Stimulated activated CD4-positive, alpha-beta T cell treated with anti-CD3 and anti-CD28 coated beads, Interleukin-4, amount 100 ng/mL, for 4 hours (primary cell): ENCODE results near the gene ZFPM1.

Source experiments
- DNase-seq, 2 experiments: peaks; one replicate each; pipeline ENCODE4 v3.0.0-alpha.2; 2020

ZFPM1 gene

GRCh38 chr16:88435437-88436355 is 17.4 kb upstream of the ZFPM1 start:
- no peak for DNase-seq

GRCh38 chr16:88436796-88437195 is 16.3 kb upstream of the ZFPM1 start:
- DNase-seq, result no peak

- DNase-seq, result peak; percentile 64 to 71
Observed at GRCh38 chr16:88437367-88437964, 15.6 kb upstream of the ZFPM1 start.

DNA sequence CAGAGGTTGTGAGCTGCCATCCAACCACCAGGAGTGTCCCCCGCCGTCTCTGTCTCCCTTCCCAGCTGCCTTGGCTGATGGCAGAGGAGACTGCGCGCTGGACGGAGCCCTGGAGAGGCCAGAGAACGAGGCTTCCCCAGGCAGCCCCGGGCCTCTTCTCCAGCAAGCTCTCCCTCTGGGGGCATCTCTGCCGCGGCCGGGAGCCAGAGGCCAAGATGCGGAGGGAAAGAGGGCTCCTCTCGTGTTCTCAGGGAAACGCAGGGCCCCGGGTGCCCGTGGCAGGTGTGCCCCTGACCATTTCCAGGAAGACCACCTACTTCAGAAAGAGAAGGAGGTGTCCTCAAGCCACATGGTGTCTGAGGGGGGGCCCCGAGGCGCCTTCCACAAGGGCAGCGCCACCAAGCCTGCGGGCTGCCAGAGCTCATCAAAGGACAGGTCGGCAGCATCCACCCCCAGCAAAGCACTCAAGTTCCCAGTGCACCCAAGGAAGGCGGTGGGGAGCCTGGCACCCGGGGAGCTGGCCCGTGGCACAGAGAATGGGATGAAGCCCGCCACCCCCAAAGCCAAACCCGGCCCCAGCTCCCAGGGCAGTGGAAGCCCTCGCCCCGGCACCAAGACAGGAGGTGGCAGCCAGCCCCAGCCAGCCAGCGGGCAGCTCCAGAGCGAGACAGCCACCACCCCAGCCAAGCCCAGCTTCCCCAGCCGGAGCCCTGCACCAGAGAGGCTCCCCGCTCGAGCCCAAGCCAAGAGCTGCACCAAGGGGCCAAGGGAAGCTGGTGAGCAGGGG is 14.8 kb upstream of the ZFPM1 start:
- DNase-seq, result no peak

DNA sequence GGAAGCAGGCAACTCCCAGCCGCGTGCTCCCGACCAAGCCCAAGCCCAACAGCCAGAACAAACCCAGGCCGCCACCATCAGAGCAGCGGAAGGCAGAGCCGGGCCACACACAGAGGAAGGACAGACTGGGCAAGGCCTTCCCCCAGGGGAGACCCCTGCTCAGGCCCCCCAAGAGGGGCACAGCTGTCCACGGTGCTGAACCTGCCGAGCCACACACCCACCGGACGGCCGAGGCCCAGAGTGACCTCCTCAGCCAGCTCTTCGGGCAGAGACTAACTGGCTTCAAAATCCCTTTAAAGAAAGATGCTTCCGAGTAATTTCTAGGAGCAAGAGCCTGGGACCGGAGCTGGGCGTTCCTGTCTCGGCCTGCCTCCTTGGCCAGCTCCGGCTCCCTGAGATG is 14.1 kb upstream of the ZFPM1 start:
- DNase-seq, result no peak

DNA sequence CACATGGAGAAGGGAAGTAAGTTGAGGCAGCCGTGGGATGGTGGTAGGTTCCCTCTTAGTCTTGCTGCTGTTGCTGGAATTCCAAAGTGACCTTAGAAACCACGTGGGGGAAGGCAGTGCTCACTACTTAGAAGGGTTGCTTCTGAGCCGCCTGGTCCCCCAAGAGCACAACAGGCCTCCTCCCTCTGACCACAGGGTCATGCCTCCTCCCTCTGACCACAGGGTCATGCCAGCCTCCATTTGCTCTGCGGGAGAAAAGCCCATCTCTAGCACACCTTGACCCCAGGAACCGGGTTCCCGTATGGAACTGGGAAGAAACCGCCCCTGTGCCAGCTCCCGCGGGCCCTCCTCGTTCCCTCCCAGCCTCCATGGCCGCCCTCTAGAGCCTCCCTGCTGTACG is 13.4 kb upstream of the ZFPM1 start:
- no peak for DNase-seq

DNA sequence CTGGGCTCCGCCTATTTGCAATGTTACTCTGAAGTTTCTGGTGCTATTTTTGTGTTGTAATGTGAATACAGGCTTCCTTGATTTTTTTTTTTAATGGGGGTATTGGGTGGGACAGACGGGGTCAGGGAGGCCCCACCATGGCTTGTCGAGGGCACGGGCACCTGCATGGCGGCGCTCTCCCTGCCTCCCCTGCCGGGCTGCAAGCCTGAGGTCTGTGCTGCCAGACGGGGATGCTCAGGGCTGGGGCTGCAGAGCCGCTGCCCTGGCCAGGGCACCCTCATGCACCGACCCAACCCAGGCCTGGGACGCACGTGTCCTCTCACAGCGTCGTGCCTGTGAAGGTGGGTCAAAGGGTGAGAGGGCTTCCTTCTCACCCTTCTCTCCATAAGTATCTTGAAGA is 13.0 kb upstream of the ZFPM1 start:
- DNase-seq, result no peak

DNA sequence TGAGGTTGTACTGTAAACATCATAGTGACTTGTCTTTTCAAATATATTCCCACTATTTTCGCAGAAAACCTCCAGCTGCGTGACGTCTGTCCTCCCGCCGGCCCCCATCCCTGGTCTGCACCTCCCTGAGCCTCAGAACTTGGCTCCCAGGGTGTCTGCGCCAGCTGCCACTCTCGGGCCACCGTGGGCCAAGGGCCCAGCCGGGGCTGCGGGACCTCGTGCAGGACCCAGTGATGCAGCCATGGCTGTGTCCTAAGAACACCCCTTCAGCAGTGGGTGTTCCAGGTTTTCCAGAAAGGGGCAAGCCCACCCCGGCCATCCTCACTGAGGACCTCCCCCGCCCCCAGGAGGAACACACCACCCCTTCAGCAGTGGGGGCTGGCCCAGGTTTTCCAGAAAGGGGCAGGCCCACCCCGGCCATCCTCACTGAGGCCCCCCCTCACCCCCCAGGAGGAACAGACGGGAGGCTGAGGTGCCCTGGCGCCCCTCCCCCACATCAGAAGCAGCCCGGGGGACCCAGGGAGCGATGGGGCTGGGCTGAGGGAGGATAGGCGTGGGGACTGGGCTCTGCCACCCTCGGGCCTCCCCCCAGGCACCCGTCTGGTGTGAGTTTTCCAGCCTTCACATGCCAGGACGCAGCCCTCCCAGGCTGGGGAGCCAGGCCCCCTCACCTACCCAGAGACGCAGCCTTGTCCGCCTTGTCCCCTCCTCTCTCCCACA is 12.2 kb upstream of the ZFPM1 start:
- DNase-seq, result no peak

DNA sequence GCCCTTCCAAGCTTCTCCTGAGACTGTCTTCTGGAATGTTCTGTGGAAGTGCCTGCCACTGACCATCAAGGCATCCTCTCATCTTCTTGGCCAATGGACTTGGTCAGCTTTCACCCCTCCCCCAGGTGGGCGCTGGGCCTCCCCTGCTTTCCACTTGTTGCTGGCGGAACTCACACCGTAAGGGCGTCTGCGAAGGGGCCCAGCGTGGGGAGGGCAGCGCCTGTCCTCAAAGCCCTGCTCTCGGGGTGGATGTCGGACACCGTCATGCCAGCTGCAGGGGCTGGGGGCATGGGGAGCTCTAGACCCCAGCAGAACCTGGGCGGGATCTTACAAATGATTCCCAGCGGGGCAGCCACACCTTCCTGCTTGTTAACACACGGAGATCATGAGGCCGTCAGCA is 11.6 kb upstream of the ZFPM1 start:
- no peak for DNase-seq

DNA sequence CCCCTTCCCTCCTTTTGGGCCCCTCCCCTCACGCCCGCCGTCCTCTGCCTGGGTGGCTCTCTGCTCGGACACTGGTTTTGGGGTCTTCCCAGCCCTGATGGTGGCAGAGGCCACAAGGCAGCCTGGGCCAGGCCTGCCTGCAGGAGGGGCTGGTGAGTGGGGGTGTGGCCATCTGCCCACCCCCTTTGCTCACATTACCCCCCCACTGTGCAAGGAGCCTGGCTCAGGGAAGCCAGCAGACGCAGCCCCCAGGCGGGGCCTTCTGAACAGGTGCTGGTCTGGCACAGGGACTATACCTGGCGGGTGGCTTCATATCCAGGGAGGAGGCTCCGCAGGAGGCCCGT is 10.7 kb upstream of the ZFPM1 start:
- no peak for DNase-seq

- DNase-seq, result peak; percentile 66 to 83
Observed at GRCh38 chr16:88442727-88443576, 10.1 kb upstream of the ZFPM1 start.

DNA sequence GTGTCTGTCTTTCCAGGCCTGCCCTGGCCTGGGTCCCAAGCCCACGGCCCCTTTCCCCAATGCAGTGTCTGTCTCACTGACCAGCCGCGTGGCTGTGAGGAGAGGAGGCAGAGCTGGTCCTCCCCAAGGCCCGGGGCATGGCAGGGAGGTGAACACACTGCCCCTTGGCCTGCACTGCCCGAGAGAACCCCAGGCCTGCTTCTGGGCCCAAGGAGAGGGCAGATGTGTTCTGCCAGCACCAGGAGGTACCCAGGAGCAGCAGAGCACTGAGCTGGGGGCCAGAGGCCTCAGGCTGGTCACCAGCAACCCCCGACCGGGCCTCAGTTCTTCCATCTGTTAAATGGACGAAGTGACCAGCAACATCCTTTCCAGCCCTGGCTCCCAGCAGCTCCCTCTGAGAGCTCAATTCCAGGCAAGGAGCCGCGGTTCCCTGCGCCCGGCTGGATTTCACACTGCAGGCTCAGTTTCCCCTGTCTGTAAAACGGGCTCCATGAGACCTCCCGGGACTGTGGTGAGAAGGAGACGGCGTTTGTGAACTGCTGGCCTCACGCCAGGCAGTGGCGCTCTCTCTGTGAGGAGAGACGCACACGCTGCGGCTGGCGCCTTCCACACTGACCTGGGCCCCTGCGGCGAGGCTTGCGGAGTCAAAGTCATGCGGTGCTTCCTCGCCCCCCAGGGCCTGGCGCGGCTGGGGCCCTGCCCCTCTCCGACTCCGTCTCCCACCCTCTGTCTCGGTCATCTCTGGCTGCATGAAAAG is 8.1 kb upstream of the ZFPM1 start:
- DNase-seq, result no peak

- no peak for DNase-seq
Observed at GRCh38 chr16:88445583-88445960, 7.5 kb upstream of the ZFPM1 start.

- DNase-seq, result no peak
Observed at GRCh38 chr16:88446061-88446460, 7.0 kb upstream of the ZFPM1 start.

GRCh38 chr16:88446736-88447135 is 6.3 kb upstream of the ZFPM1 start:
- no peak for DNase-seq

DNA sequence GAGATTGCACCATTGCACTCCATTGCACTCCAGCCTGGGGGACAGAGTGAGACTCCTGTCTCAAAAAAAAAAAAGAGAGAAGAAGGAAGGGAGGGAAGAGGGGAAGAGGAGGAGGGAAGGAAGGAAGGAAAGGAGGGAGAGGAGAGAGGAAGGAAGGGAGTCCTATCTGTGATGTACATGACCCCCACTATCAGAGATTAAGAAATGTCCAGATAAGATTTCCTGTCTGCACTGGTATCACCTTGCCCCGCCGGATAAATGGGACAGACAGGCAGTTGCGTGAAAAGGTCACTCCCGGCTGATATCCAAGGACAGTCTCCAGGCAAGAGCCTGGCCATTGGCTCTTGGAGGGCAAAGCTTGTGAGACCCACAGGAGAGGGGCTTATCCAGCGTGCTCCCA is 5.2 kb upstream of the ZFPM1 start:
- no peak for DNase-seq

- DNase-seq, result no peak
Observed at GRCh38 chr16:88448461-88449266, 4.4 kb upstream of the ZFPM1 start.

DNA sequence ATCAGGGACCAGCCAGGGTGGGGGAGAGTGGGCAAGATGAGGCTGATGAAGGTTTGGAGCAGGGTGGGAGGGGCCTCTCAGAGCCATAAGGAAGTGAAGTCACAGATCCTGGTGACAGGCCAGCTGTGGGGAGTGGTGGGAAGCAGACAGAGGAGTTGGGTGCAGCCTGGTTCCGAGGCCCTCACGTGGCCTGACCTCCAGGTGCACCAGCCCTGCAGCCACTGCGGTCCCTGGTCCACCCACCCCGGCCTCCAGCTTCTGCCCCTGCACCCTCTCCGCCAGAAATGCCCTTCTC is 3.9 kb upstream of the ZFPM1 start:
- DNase-seq, result no peak

GRCh38 chr16:88451586-88452481 is 1.2 kb upstream of the ZFPM1 start:
- peak in 1 of 2 experiments; percentile 51 for DNase-seq
